ENCODE measurements around the gene FKBP3.

FKBP3 gene

DNA sequence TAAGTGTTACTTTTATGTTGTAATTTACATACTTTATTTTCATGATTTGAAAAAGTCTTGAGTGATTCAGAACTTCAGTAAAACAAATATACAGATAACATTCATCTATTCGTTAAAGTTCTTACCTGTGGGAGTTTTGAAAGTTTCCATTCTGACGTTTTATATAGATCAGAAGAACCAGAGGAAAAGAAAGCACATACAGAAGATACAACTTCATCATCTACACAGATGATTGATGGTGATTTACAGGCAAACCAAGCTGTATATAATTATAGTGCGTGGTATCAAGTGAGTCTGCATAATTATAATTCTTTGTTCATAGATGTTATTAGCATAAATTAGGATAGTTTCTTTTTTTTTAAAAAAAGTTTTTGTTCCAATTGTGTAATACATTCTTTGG, 20.0 kb downstream of the FKBP3 start:
- no peaks in the 10 kb centered on the region for H3K27me3 ChIP-seq
- peaks cover 6% of the 10 kb centered on the region; the same call in 1 of the 2 replicates for H4K20me1 ChIP-seq
- no peak overlapping the region for H3K27ac ChIP-seq
- no peak for TF ChIP-seq Cebpa-rat (IDR thresholded peaks at IDR 0.05)
- no peak overlapping the region for H3K4me3 ChIP-seq
- H3K36me3 ChIP-seq: peaks cover 79% of the 10 kb centered on the region
- H3K9me3 ChIP-seq: no peaks in the 10 kb centered on the region
- H3K4me1 ChIP-seq: no peaks in the 10 kb centered on the region
- H3K4me2 ChIP-seq: no peak overlapping the region
- no peak overlapping the region for H3K9ac ChIP-seq

DNA sequence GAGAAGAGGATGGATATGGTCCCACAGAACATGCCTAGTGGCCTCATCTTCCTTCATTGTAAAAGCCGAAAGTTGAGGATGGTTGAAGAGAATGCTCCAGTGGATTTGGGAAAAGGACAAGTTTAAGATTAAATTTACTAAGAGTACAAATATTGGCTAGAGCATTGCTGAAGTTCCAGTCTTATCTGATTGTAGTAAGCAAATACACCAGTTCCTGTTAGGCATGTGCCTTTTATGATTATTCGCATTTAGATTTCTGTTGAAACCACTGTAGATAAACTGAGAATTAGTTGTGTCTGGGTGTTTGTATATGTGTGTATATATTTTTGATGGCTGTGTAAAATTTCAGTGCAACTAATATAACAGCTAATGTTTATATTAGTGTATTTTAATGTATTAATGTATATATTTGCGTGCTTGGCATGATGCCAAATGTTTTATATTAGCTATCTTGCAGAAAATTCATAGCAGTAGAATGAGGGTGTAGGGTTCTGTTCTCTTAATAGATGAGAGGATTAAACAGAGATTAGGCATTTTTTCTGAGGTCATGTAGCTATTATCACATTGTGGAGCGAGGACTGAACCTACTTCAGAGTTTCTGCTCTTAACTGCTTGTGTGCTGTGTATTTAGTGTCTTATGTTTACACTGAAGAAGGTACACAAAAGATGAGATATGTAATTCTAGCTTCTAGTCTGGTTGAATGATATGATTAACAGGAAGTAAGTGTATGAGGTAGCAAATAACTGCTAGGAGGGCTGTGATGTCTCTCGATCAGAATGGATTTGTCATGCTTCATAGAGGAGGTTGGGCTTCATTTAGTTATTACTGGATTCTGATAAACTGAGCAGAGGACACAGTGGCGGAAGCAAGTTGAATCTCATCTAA, 21.1 kb downstream of the FKBP3 start:
- peaks cover 74% of the 10 kb centered on the region for H3K36me3 ChIP-seq
- H3K4me3 ChIP-seq: no peak overlapping the region
- no peak overlapping the region for H3K9ac ChIP-seq
- no peaks in the 10 kb centered on the region for H3K27me3 ChIP-seq
- H4K20me1 ChIP-seq: peaks cover 6% of the 10 kb centered on the region; the same call in 1 of the 2 replicates
- no peak overlapping the region for H3K4me2 ChIP-seq
- TF ChIP-seq Cebpa-rat (IDR thresholded peaks at IDR 0.05): no peak
- H3K9me3 ChIP-seq: no peaks in the 10 kb centered on the region
- no peaks in the 10 kb centered on the region for H3K4me1 ChIP-seq
- H3K27ac ChIP-seq: no peak overlapping the region

DNA sequence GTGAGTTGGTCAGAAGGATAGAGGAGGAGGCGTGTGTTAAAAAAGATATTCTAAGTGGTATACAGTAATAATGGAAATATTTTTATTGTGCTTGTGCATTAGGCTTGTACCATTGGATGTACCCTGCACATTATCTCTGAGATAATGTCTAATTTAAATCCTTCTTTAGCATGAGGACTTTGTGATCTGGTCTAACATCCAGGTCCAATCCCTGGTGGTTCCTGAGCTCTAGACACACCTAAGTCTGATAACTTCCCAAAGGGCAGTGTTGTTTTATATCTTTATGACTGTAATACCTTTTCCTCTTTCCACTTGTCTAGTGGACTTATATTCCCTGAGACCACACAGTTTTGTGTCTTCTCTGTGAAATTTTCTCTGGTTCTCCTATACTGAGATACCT, 29.7 kb downstream of the FKBP3 start:
- H3K27ac ChIP-seq: no peak overlapping the region
- no peaks in the 10 kb centered on the region for H3K27me3 ChIP-seq
- no peak overlapping the region for H3K4me2 ChIP-seq
- no peak overlapping the region for H3K4me3 ChIP-seq
- peaks cover 78% of the 10 kb centered on the region for H3K36me3 ChIP-seq
- no peak for TF ChIP-seq Cebpa-rat (IDR thresholded peaks at IDR 0.05)
- no peaks in the 10 kb centered on the region for H3K4me1 ChIP-seq
- H4K20me1 ChIP-seq: peaks cover 26% of the 10 kb centered on the region; the same call in 1 of the 2 replicates
- H3K9me3 ChIP-seq: no peaks in the 10 kb centered on the region
- no peak overlapping the region for H3K9ac ChIP-seq

DNA sequence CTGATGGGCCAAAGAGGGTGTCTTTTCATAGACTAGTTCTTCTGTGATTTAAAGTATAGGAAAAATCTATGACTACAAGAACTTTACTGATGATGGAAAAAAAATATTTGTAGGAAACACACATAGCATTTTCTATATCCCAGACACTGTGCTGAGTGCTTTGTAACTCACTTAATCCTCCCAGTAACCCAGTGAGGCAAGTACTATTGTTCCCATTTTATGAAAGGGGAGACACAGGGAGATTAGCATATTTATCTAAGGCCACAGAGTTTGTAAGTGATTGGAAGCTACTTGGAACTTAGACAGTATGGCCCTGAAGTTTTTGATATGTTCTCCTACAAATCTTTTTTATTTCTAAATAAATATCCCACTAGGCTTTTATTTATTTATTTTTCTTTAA, 30.5 kb downstream of the FKBP3 start:
- Histone ChIP-seq H3K36me3 (peaks cover 79% of the 10 kb centered on the region), H3K4me3 (no peak overlapping the region), H3K27me3 (no peaks in the 10 kb centered on the region), H4K20me1 (peaks cover 30% of the 10 kb centered on the region; the same call in 1 of the 2 replicates), H3K9me3 (no peaks in the 10 kb centered on the region), H3K4me2 (no peak overlapping the region), H3K9ac (no peak overlapping the region), H3K4me1 (no peaks in the 10 kb centered on the region), H3K27ac (no peak overlapping the region)
- TF ChIP-seq Cebpa-rat (IDR thresholded peaks at IDR 0.05): no peak

DNA sequence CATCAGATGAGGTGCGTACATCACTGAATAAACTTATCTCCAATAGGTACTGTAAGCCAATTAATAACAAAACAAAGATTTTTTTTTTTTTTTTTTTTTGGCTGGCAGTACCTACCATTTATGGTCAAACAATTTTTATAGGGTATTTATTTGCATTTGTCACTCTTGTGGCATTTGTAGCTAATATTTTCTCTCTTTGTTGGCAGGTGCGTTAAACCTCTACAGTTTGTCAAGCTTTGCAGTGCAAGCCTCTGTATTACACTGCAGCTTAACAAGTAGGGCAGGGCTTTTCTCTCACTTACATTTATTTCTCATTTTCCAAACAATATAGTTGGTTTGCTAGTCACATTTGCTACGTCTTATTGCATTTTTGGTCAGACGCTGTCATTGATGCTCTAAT, 38.1 kb downstream of the FKBP3 start:
- Histone ChIP-seq H3K4me3 (no peak overlapping the region), H3K36me3 (peaks cover 74% of the 10 kb centered on the region), H3K27me3 (no peaks in the 10 kb centered on the region), H3K9me3 (no peaks in the 10 kb centered on the region), H4K20me1 (peaks cover 66% of the 10 kb centered on the region), H3K4me1 (no peaks in the 10 kb centered on the region), H3K27ac (no peak overlapping the region), H3K9ac (no peak overlapping the region), H3K4me2 (no peak overlapping the region)
- TF ChIP-seq Cebpa-rat (IDR thresholded peaks at IDR 0.05): no peak

DNA sequence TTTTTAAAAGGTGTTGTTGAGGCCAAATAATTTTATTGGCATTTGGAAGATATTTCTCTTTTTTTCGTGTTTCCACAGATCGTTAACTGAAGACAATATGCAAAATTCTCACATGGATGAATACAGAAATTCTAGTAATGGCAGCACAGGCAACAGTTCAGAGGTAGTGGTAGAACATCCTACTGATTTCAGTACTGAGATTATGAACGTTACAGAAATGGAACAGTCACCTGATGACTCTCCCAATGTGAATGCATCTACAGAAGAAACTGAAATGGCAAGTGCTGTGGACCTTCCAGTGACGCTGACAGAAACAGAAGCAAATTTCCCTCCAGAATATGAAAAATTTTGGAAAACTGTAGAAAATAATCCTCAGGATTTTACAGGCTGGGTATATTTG, 39.1 kb downstream of the FKBP3 start:
- peaks cover 70% of the 10 kb centered on the region for H3K36me3 ChIP-seq
- no peaks in the 10 kb centered on the region for H3K9me3 ChIP-seq
- no peak overlapping the region for H3K4me2 ChIP-seq
- peaks cover 75% of the 10 kb centered on the region for H4K20me1 ChIP-seq
- TF ChIP-seq Cebpa-rat (IDR thresholded peaks at IDR 0.05): no peak
- H3K27ac ChIP-seq: no peak overlapping the region
- no peak overlapping the region for H3K4me3 ChIP-seq
- no peak overlapping the region for H3K9ac ChIP-seq
- H3K4me1 ChIP-seq: no peaks in the 10 kb centered on the region
- H3K27me3 ChIP-seq: no peaks in the 10 kb centered on the region

DNA sequence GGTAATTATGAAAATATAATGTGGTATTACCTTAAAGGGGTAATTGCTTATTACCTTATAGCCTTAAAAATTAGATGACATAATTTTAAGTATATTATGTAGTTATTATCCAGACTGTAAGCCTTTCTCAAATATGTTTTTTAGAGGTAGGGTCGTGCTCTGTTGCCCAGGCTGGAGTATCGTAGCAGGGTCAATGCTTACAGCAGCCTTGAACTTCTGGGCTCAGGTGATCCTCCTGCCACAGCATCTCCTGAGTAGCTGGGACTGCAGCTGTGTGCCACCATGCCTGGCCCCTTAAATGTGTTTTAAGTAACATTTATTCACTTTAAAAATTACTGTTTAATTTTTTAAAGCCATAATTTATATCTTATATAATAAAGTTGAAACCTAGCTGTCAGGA, 40.0 kb downstream of the FKBP3 start:
- Histone ChIP-seq H3K4me2 (no peak overlapping the region), H3K4me1 (no peaks in the 10 kb centered on the region), H3K4me3 (no peak overlapping the region), H3K9ac (no peak overlapping the region), H3K9me3 (no peaks in the 10 kb centered on the region), H3K27me3 (no peaks in the 10 kb centered on the region), H3K36me3 (peaks cover 63% of the 10 kb centered on the region), H3K27ac (no peak overlapping the region), H4K20me1 (peaks cover 76% of the 10 kb centered on the region)
- TF ChIP-seq Cebpa-rat (IDR thresholded peaks at IDR 0.05): no peak

DNA sequence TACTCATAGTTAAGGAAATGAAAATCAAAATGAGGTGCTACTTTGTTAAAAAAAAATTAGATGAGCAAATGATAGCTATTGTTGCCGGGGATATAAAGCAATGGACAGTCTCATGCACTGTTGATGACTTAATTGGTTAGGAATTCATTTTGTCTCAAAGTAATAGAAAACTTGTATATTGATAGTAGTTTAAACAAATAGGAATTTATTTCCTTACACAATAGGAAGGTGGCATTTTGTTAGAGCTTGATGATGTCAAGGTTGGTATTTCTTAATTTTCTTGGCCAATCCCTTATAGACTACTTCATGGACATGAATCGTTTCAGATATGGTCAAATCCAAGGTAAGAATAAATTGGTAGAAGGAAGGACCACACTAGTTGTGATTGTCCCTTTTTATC, 42.6 kb downstream of the FKBP3 start:
- Histone ChIP-seq H3K27ac (no peak overlapping the region), H3K4me2 (no peak overlapping the region), H3K9ac (no peak overlapping the region), H3K27me3 (no peaks in the 10 kb centered on the region), H3K9me3 (no peaks in the 10 kb centered on the region), H3K4me1 (no peaks in the 10 kb centered on the region), H3K36me3 (peaks cover 47% of the 10 kb centered on the region), H4K20me1 (peaks cover 100% of the 10 kb centered on the region), H3K4me3 (no peak overlapping the region)
- no peak for TF ChIP-seq Cebpa-rat (IDR thresholded peaks at IDR 0.05)

DNA sequence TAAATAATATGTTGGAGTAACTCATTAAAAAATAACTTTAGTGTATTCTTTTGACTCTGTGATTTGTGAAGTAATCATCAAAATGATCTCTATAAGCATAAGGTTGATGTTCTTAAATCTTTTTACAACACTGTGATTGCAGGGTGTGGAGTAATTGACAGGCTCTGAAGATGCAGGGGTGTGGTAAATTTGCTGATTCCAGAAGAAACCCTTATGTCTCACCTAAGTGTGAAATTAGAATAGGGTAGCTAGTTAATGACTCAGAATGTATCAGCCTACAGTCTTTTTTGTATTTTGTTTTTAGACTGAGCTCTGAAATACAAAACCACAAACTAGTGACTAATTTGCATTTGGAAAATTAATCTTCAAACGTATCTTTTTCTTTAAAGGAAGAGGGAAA, 44.5 kb downstream of the FKBP3 start:
- no peak overlapping the region for H3K4me2 ChIP-seq
- peaks cover 18% of the 10 kb centered on the region for H3K4me1 ChIP-seq
- H3K27ac ChIP-seq: no peak overlapping the region
- no peak overlapping the region for H3K4me3 ChIP-seq
- no peaks in the 10 kb centered on the region for H3K27me3 ChIP-seq
- peaks cover 29% of the 10 kb centered on the region; the same call in 1 of the 2 replicates for H3K36me3 ChIP-seq
- H3K9me3 ChIP-seq: no peaks in the 10 kb centered on the region
- no peak for TF ChIP-seq Cebpa-rat (IDR thresholded peaks at IDR 0.05)
- peaks cover 100% of the 10 kb centered on the region for H4K20me1 ChIP-seq
- H3K9ac ChIP-seq: no peak overlapping the region

DNA sequence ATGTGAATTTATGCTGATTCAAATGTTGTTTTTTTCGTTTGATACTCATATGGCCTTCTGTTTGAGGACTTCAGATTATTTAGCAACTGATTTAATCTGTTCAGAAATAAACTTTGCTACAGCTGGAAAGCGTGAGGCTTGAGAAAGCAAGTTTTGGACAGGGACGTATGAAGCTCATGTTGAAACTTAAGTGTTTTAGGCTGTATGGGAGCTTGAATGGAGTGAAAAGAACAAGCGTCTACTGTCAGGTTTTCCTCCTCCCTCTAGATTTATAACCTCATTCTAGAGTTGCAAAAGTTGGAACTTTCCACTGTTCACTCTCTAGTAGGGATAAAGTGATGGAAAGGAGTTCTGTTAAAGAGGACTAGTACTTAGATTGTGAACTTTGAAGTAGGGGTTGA, 49.3 kb downstream of the FKBP3 start:
- H3K9me3 ChIP-seq: peaks cover 4% of the 10 kb centered on the region; the same call in 1 of the 2 replicates
- H3K4me2 ChIP-seq: peak overlapping the region; percentile 92
- H3K27ac ChIP-seq: peak overlapping the region; percentile 77
- H3K9ac ChIP-seq: peak overlapping the region; percentile 85
- H3K27me3 ChIP-seq: no peaks in the 10 kb centered on the region
- H3K4me1 ChIP-seq: peaks cover 23% of the 10 kb centered on the region
- peak overlapping the region; percentile 78 for H3K4me3 ChIP-seq
- H4K20me1 ChIP-seq: peaks cover 59% of the 10 kb centered on the region
- H3K36me3 ChIP-seq: 0 out of 2 replicates have a peak, but pooled peaks cover 11% of the 10 kb centered on the region
- TF ChIP-seq Cebpa-rat (IDR thresholded peaks at IDR 0.05): no peak
